Natural killer cell (primary cell): Measurements from ENCODE around the gene TNFRSF25. TPM values are rescaled to one million over a fixed set of nuclear protein-coding genes. Genes with fewer than 3 reads are reported as not detected.
A peak's percentile ranks its signal among the peaks of the same experiment; 100 is the strongest.

Source experiments
- ATAC-seq, 3 donors: fragments of 150-1000 bp in 2 of 3; fragments of 200-7000 bp in 1 of 3; cut with Tn5 transposase; 1 replicate in 1 of 3; 2 replicates in 2 of 3; pipeline ENCODE4 v1.10.0; 2021; ENCODE audit warnings: mild to moderate bottlenecking in 2 of 3, moderate library complexity in 2 of 3
- DNase-seq, 2 donors: peaks; one replicate each; pipeline versions ENCODE4 v3.0.0 to v3.0.0-alpha.2; 2013 to 2021; ENCODE audit warnings: mixed read lengths in 1 of 2
- H3K27ac ChIP-seq: one replicate; pipeline ENCODE4 v1.5.1; 2013; ENCODE audit warnings: mild to moderate bottlenecking, low read length
- H3K27me3 ChIP-seq: one replicate; pipeline ENCODE4 v1.6.1; 2013; ENCODE audit warnings: low read length; ENCODE audit not compliant: control insufficient read depth, insufficient read depth
- H3K36me3 ChIP-seq: one replicate; pipeline ENCODE4 v1.6.1; 2013; ENCODE audit warnings: low read length; ENCODE audit not compliant: control insufficient read depth, insufficient read depth
- H3K4me1 ChIP-seq: one replicate; pipeline ENCODE4 v1.6.1; 2013; ENCODE audit warnings: low read length; ENCODE audit not compliant: control insufficient read depth, insufficient read depth
- H3K4me3 ChIP-seq: one replicate; pipeline ENCODE4 v1.5.1; 2013; ENCODE audit warnings: low read length
- H3K9me3 ChIP-seq: one replicate; pipeline ENCODE4 v1.6.1; 2013; ENCODE audit warnings: low read length; ENCODE audit not compliant: control insufficient read depth, insufficient read depth
- H3K27ac Mint-ChIP-seq, 2 donors: one replicate each; pipeline ENCODE4 v1.8.0; 2022; ENCODE audit warnings: mild to moderate bottlenecking in 2 of 2, mixed read lengths in 2 of 2, moderate library complexity in 1 of 2
- H3K27me3 Mint-ChIP-seq, 2 donors: one replicate each; pipeline ENCODE4 v1.8.0; 2022; ENCODE audit warnings: low read depth in 2 of 2, mixed read lengths in 2 of 2
- H3K36me3 Mint-ChIP-seq: one replicate; pipeline ENCODE4 v1.8.0; 2022; ENCODE audit warnings: mixed read lengths
- H3K4me1 Mint-ChIP-seq, 2 donors: one replicate each; pipeline ENCODE4 v1.8.0; 2022; ENCODE audit warnings: mixed read lengths in 2 of 2
- H3K4me3 Mint-ChIP-seq: one replicate; pipeline ENCODE4 v1.8.0; 2022; ENCODE audit warnings: mild to moderate bottlenecking, moderate library complexity, mixed read lengths
- H3K9me3 Mint-ChIP-seq, 2 donors: one replicate each; pipeline ENCODE4 v1.8.0; 2022; ENCODE audit warnings: mixed read lengths in 2 of 2
- CTCF ChIP-seq: fragments of 200-600 bp; IDR thresholded peaks from one replicate; pipeline ENCODE4 v1.8.0; 2022; ENCODE audit warnings: antibody characterized with exemption
- WGBS: methylation state at CpG from one replicate; pipeline ENCODE4 v1.1.7; 2013; ENCODE audit warnings: missing lambda C conversion rate; ENCODE audit not compliant: insufficient coverage; 5-methylcytosine and 5-hydroxymethylcytosine counted together
- intact Hi-C: fragments of 100-400 bp; cut with micrococcal nuclease; formaldehyde crosslinking; loops from one replicate; pipeline ENCODE4 v1.14.2; 2022
- total RNA-seq, 4 donors: library from RNA; stranded (reverse); fragments of 120-200 nt in 1 of 4; gene quantifications; one replicate each; pipeline versions ENCODE4 v1.2.3 to v1.2.4, GENCODE V29; 2013 to 2022

TNFRSF25 gene
- total RNA-seq, 3 donors from 2014 or later (not counting 1 experiment from before 2014, with no cell fraction given) = 14.5 to 41.5 (median 19.9) TPM

DNA sequence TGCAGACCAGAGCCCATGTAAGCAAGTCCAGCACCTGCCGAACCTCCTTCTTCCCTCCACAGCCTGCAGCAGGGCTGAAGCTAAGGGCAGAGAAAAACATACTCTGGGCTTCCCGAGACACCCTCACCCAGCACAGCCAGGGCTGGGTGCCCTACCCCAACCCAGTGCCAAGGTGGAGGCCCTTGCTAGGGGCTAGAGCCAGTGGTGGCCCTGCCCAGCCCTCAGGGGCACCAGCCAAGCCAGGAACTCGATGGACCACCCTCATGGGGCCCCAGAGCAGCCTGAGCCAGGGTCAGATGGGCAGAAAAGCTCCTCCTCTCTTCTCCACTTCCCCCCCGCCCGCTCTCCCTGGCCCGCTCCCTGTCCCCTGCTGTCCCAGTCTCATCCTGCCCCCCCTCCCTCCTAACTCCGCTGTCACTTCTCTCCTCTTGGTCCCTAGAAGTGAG is 15.9 kb downstream of the TNFRSF25 start:
- no peaks in the 10 kb centered on the region for H3K36me3 Mint-ChIP-seq
- Histone ChIP-seq H3K27me3 (peaks cover 17% of the 10 kb centered on the region), H3K36me3 (no peaks in the 10 kb centered on the region), H3K4me3 (no peak overlapping the region), H3K27ac (no peak overlapping the region), H3K9me3 (no peaks in the 10 kb centered on the region), H3K4me1 (peaks cover 25% of the 10 kb centered on the region)
- H3K27me3 Mint-ChIP-seq = peaks cover 12 to 36% of the 10 kb centered on the region in 2 donors
- DNase-seq (no peak), ATAC-seq (no peak)
- H3K9me3 Mint-ChIP-seq = no peaks in the 10 kb centered on the region
- intact Hi-C loops = no loop called here
- no peak overlapping the region for H3K4me3 Mint-ChIP-seq
- peaks cover 0 to 11% of the 10 kb centered on the region in 2 donors for H3K4me1 Mint-ChIP-seq
- TF ChIP-seq CTCF = no peak
- no peak overlapping the region for H3K27ac Mint-ChIP-seq
- WGBS = 19% methylated on average over 6 of the region's 7 CpGs

- Histone ChIP-seq H3K36me3 (no peaks in the 10 kb centered on the region), H3K27ac (no peak overlapping the region), H3K27me3 (peaks cover 17% of the 10 kb centered on the region), H3K9me3 (no peaks in the 10 kb centered on the region), H3K4me1 (peaks cover 25% of the 10 kb centered on the region), H3K4me3 (no peak overlapping the region)
- DNase-seq (peak in 1 of 2 donors; percentile 69), ATAC-seq (peak; percentile 21 to 54 (median 27))
- intact Hi-C loops = no loop called here
- Mint-ChIP-seq H3K27me3 (peaks cover 17 to 41% of the 10 kb centered on the region in 2 donors), H3K27ac (peak overlapping the region in 1 of 2 donors; percentile 51), H3K9me3 (no peaks in the 10 kb centered on the region), H3K4me3 (peak overlapping the region; percentile 17), H3K4me1 (peaks cover 0 to 11% of the 10 kb centered on the region in 2 donors), H3K36me3 (no peaks in the 10 kb centered on the region)
- TF ChIP-seq CTCF = no peak
- WGBS = 5% methylated on average over 59 of the region's 66 CpGs
These were observed 17.0 kb downstream of the TNFRSF25 start for GRCh38 chr1:6448749-6449631.

DNA sequence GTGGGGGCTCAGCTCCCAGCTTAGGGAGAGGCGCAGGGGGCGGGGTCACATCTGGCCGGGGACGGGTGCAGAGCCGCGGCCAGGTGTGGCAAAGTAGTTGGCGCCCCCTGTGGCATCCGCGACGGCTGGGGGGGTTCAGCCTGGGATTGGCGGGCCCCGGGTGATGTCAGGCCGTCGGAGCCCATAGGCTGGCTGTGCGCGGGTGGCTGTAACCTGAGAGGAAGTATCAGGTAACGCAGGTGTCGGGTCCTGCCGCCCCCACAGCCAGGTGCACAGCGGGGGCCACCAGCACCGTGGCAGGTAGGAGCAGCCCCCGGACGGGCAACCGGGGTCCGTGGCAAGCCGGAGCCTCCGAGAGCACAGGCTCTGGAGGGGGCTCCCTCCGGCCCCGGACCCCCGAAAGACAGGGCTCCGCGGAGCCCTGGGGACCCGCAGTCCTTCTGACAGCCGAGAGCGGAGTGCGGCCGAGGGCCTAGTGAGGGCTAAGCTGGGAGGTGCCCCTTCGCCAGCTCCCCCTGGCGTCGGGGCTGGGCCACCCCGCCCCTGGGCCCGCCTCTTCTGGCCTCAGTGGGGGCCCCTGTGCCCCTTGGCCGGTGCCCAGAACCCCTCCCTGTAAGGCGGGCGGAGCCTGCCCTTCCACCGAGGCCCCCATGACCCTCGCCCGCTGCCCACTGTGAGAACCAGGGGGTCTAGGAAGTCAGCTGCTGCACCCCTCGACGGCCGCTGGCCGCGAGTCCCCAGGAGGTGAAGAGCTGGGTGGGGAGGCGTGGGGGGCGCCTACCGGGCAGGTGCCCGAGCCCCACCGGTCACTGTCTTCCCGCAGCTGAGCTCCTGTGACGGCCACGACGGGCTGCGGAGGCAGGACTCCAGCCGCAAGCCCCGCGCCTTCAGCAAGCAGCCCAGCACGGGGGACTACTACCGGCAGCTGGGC is 17.9 kb downstream of the TNFRSF25 start:
- no peak overlapping the region for H3K4me3 ChIP-seq
- H3K27ac ChIP-seq = no peak overlapping the region
- 5% methylated on average over 68 of the region's 68 CpGs for WGBS
- no peaks in the 10 kb centered on the region for H3K9me3 Mint-ChIP-seq
- H3K27me3 Mint-ChIP-seq = peaks cover 9 to 33% of the 10 kb centered on the region in 2 donors
- H3K36me3 ChIP-seq = no peaks in the 10 kb centered on the region
- no peak for TF ChIP-seq CTCF
- peaks cover 0 to 6% of the 10 kb centered on the region in 2 donors for H3K4me1 Mint-ChIP-seq
- ATAC-seq (peak in 2 of 3 donors; percentile 45 to 49), DNase-seq (peak in 1 of 2 donors; percentile 70)
- H3K4me3 Mint-ChIP-seq = peak overlapping the region; percentile 37
- peaks cover 25% of the 10 kb centered on the region for H3K4me1 ChIP-seq
- no peaks in the 10 kb centered on the region for H3K36me3 Mint-ChIP-seq
- no peaks in the 10 kb centered on the region for H3K9me3 ChIP-seq
- peaks cover 17% of the 10 kb centered on the region for H3K27me3 ChIP-seq
- no peak overlapping the region for H3K27ac Mint-ChIP-seq
- intact Hi-C loops = no loop called here
